Measurements from ENCODE around the gene WDR75. TPM values are rescaled to one million over a fixed set of nuclear protein-coding genes. Genes with fewer than 3 reads are reported as not detected.
"Not testable (repeated sequence)": the region's sequence is repeated elsewhere in the genome, so short reads cannot be mapped to it uniquely, and the experiment has no call there.

WDR75 gene
- polyA plus RNA-seq, 3 donors: 42.9 to 55.8 (median 55.4) TPM

DNA sequence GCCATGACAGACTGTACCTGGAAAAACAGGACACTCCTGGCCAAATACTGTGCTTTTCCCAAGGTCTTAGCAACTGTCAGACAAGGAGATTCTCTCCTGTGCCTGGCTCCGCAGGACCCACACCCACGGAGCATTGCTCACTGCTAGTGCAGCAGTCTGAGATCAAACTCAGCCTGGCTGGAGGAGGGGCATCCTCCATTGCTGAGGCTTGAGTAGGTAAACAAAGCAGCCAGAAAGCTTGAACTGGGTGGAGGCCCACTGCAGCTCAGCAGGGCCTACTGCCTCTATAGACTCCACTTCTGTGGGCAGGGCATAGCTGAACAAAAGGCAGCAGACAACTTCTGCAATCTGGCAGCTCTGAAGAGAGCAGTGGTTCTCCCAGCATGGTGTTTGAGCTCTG, 10.8 kb upstream of the WDR75 start:
- not testable (repeated sequence) for DNase-seq

DNA sequence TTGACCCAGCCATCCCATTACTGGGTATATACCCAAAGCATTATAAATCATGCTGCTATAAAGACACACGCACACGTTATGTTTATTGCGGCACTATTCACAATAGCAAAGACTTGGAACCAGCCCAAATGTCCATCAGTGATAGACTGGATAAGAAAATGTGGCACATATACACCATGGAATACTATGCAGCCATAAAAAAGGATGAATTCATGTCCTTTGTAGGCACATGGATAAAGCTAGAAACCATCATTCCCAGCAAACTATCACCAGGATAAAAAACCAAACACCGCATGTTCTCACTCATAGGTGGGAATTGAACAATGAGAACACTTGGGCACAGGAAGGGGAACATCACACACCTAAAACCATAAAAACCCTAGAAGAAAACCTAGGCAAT, 5.5 kb upstream of the WDR75 start:
- not testable (repeated sequence) for DNase-seq

DNA sequence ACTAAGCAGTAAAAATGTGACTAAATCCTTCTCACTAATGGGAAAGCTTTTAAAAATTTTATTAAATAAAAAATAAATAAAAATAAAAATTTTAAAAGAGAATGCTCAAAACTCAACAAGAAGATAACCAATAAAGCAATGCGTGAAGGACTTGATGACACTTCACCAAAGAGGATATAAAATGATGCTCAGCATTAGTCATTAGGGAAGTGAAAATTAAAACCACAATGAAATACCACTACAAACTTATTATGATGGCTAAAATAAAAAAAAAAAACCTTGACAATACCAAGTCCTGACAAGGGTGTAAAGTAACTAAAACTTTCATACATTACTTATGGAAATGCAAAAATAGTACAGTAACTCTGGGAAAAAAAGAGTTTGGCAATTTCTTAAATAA, 3.3 kb upstream of the WDR75 start:
- DNase-seq: no peak

- no peak for DNase-seq
These were observed 1.9 kb upstream of the WDR75 start for GRCh38 chr2:189439342-189439741.

DNA sequence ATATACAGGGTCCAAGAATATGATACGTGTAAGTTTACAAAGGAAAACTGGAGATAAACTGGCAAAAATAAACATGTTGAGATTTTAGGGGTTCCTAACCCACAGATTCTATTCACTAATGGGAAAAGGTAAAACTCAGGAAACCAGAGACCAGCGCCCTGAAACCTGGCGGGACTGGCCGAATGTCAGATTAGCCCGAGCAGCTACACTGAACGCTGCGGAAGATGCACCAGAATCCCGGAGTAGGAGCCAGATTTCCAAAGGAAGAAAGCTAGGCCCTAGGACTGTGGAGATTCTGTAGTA, 679 bp upstream of the WDR75 start:
- no peak for DNase-seq

GRCh38 chr2:189441709-189442074, 418 bp downstream of the WDR75 start:
- DNase-seq: no peak

- DNase-seq: no peak
These were observed 1.2 kb downstream of the WDR75 start for GRCh38 chr2:189442468-189442867.

DNA sequence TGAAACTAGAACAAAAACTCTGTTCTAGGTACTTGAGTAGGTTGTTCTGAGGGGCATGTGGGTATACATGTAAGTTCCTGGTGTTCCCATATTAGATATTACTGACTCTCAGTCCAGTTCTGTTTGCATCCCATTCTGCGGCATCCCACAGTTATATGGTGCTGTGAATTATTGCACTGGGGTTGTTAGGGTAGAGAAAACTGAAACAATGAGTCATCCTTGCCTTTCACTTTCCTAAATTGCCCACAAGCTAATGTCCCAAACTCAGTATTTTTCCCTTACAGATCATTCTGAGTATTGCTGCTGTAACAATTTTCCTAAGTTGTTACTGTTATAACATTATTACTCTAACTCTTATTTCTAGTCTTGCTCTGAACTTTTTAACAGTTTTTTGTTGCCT, 3.0 kb downstream of the WDR75 start:
- DNase-seq: no peak

- no peak for DNase-seq
These were observed 5.5 kb downstream of the WDR75 start for GRCh38 chr2:189446780-189447179.

- DNase-seq: no peak
These were observed 12.7 kb downstream of the WDR75 start for GRCh38 chr2:189454009-189454408.

- no peak for DNase-seq
These were observed 23.8 kb downstream of the WDR75 start for GRCh38 chr2:189465076-189465475.

DNA sequence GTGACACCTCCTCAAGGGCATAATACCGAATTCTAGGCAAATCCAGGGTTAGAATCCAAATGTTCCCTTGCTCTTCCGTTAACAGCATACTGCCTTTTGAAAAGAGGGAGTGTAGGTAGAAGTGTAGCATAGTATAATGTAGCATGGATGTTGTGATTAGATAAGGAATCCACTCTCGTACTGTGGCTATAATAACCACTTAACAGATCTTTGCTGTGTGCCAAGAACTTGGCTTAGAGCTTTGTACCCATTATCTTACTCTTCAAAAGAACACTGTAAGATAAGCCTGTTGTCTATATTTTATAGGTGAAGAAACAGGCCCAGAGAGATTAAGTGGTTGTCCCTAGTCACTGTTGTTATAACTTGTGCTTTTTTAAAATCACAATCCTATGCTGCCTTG, 24.2 kb downstream of the WDR75 start:
- DNase-seq: no peak

- DNase-seq: no peak
These were observed 24.8 kb downstream of the WDR75 start for GRCh38 chr2:189466046-189466445.

DNA sequence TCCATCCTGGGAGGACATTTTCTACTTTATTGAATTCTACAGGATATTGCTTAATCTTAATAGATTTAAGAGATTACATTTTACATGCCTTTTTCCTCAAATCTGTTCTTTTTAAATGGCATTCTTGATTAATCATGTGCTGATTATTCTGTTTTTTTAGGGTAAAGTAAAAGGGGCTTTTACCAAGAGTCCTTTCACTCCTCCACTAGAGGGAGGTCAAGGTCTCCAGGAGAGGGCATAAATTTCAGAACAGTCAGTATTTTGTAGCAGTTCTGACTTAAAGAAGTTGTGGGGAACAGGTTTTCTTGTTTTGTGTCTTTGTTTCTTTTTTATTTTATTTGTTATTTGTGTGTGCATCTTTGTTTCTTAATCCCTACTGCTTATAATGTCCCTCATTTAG, 25.4 kb downstream of the WDR75 start:
- DNase-seq: peak; percentile 21

- no peak for DNase-seq
These were observed 25.9 kb downstream of the WDR75 start for GRCh38 chr2:189467160-189467559.

DNA sequence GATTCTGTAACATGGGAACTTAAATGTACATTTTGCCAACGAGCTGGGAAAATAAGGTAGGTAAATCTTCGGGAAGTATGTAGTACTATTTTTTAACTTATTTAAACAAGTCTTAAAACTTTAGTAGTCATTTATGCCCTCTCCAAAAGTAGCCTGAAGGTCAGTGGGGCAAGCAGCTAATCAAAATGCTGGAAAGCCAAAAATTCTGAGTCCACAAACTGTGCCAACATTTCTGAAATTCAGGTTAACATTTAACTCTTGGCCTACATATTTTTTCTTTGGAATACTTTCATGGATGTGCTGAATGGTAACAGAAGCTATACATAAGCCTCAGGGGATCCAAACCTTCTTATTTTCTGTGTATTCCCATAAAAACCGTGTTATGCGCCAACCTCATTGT, 26.3 kb downstream of the WDR75 start:
- no peak for DNase-seq

DNA sequence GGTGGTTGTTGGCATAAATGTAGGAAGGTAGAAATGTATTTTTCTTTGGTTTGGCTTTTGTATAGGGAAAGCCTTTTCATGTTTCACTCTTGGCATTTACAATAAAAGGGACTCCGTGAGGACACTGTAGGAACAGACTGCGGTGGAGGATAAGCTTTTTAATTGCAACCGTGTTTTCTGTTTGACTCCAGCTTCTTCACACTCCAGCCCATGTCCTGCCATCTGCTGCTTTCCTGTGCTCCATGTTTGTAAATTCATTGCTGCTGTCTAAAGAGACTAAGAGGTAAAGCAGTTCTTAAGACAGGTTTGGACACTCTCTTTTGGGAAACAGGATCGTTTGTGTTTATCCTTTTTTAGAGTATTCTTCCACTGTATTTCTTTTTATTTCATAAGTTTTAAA, 33.3 kb downstream of the WDR75 start:
- no peak for DNase-seq

- DNase-seq: no peak
These were observed 36.5 kb downstream of the WDR75 start for GRCh38 chr2:189477756-189478155.

- not testable (repeated sequence) for DNase-seq
These were observed 37.0 kb downstream of the WDR75 start for GRCh38 chr2:189478289-189478688.

GRCh38 chr2:189481071-189481470, 39.8 kb downstream of the WDR75 start:
- DNase-seq: no peak

DNA sequence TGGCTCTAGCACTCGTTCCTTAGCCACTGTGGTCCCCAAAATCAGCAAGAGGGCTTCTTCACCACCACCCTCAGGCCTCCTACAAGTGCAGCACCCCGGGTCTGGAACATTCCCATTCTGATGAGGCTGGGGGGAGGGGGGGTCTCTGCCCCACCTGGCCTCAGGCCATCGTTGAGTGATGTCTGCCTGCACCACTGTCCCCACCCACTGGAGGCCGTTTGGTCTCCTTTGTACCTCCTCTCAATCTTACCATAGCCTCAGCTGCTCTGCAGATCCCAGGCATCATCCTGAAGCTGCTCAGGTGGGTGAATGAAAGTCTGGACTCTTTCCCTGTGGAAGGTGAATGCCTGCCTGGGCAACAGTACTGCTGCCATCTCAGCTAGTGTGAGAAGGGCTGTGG, 42.3 kb downstream of the WDR75 start:
- no peak for DNase-seq

DNA sequence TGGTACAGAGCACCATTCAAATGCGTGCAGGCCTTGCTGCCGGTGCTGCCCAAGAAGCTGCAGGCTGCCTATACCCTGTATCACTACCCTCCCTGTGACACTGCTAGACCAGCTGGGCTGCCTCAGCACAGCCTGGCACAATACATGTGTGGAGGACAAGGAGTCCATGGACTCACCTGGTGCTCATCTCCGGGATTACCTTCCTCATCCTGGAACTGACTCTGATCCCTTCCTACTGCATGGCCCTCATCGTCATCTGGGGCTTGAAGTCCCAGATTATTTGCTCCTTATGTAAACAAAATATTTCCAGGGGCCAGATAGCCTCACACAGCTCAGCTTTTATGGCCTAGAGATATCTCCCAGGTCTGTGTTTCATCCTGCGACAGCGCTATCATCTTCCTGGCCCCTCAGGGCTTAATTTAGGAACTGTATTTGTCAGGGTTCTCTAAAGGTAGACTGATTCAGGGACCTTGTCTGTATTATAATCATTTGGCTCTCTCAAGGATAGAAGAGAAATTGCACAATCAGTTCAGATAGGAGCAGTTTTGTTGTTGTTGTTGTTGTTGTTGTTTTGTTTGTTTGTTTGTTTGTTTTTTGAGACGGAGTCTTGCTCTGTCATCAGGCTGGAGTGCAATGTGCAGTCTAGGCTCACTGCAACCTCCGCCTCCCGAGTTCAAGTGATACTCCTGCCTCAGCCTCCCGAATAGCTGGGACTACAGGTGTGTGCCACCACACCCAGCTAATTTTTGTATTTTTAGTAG, 42.9 kb downstream of the WDR75 start:
- DNase-seq: no peak

DNA sequence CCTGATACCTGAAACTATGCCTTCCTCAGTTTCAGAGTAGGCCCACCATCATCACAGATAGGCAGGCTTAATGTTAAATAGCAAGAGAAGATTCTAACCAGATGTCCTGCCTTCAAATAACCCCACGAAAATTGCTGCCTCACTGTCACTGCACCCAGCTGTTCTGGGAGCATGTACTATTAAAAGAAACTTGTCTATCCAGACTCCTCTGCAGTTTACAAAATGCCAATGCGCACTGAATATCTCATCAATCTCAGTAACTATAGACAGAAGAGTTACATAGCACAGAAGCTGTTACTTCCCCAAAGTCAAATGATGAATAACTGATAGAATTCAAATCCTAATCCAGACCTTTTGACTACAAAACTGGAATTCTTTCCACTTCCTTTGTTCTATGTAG, 43.9 kb downstream of the WDR75 start:
- no peak for DNase-seq

- no peak for DNase-seq
These were observed 45.0 kb downstream of the WDR75 start for GRCh38 chr2:189486237-189486770.
